ENCODE measurements around the gene PARVB. TPM values are rescaled to one million over a fixed set of nuclear protein-coding genes. Genes with fewer than 3 reads are reported as not detected.
"Not testable (repeated sequence)": the region's sequence is repeated elsewhere in the genome, so short reads cannot be mapped to it uniquely, and the experiment has no call there.

Gene PARVB
- polyA plus RNA-seq, 5 donors, result 33.0 to 45.3 (median 35.7) TPM

- DNase-seq, result no peak
Observed at GRCh38 chr22:44103735-44104480, 79.8 kb downstream of the PARVB start.

GRCh38 chr22:44107340-44107739 lies 83.2 kb downstream of the PARVB start:
- DNase-seq, result no peak

GRCh38 chr22:44108076-44108475 lies 84.0 kb downstream of the PARVB start:
- no peak for DNase-seq

GRCh38 chr22:44108806-44109385 lies 84.8 kb downstream of the PARVB start:
- DNase-seq, result peak in 1 of 2 donors; percentile 33

GRCh38 chr22:44109416-44109815 lies 85.3 kb downstream of the PARVB start:
- DNase-seq, result no peak

- DNase-seq, result not testable (repeated sequence)
Observed at GRCh38 chr22:44110656-44111055, 86.6 kb downstream of the PARVB start.

- no peak for DNase-seq
Observed at GRCh38 chr22:44111562-44112155, 87.6 kb downstream of the PARVB start.

GRCh38 chr22:44112191-44112590 lies 88.1 kb downstream of the PARVB start:
- no peak for DNase-seq

- DNase-seq, result no peak
Observed at GRCh38 chr22:44116331-44116730, 92.2 kb downstream of the PARVB start.

GRCh38 chr22:44116755-44117684 lies 92.9 kb downstream of the PARVB start:
- no peak for DNase-seq

GRCh38 chr22:44117746-44118145 lies 93.6 kb downstream of the PARVB start:
- no peak for DNase-seq

- no peak for DNase-seq
Observed at GRCh38 chr22:44118645-44119315, 94.7 kb downstream of the PARVB start.

- DNase-seq, result no peak
Observed at GRCh38 chr22:44119669-44120313, 95.7 kb downstream of the PARVB start.

GRCh38 chr22:44120314-44120704 lies 96.2 kb downstream of the PARVB start:
- DNase-seq, result no peak

- no peak for DNase-seq
Observed at GRCh38 chr22:44125421-44125820, 101.3 kb downstream of the PARVB start.

- no peak for DNase-seq
Observed at GRCh38 chr22:44126807-44127206, 102.7 kb downstream of the PARVB start.

GRCh38 chr22:44127356-44127755 lies 103.3 kb downstream of the PARVB start:
- no peak for DNase-seq

GRCh38 chr22:44128958-44129618 lies 105.0 kb downstream of the PARVB start:
- no peak for DNase-seq

GRCh38 chr22:44129619-44129976 lies 105.5 kb downstream of the PARVB start:
- DNase-seq, result no peak

- no peak for DNase-seq
Observed at GRCh38 chr22:44130076-44130711, 106.1 kb downstream of the PARVB start.
